NCI-H774 (cell line): ENCODE results near the gene HSPA1B.
A peak's percentile ranks its signal among the peaks of the same experiment; 100 is the strongest.
"Not testable (repeated sequence)": the region's sequence is repeated elsewhere in the genome, so short reads cannot be mapped to it uniquely, and the experiment has no call there.

ENCODE experiments used
- DNase-seq: peaks from one replicate; lab custom pipeline; 2025; lab: John Stamatoyannopoulos, UW

Gene HSPA1B

DNA sequence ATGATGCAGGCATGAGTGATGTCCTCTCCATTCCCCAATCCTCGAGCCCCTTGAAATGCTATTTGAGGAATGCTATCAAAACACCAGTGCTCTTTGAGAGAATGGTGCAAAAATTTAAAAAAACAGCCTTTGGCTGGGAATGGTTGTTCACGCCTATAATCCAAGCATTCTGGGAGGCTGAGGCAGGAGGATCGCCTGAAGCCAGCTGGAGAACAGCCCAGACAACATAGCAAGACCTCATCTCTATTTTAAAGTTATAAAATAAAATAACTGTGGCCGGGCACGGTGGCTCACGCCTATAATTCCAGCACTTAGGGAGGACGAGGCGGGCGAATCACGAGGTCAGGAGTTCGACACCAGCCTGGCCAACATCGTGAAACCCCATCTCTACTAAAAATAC, 27.8 kb upstream of the HSPA1B start:
- DNase-seq = no peak

DNA sequence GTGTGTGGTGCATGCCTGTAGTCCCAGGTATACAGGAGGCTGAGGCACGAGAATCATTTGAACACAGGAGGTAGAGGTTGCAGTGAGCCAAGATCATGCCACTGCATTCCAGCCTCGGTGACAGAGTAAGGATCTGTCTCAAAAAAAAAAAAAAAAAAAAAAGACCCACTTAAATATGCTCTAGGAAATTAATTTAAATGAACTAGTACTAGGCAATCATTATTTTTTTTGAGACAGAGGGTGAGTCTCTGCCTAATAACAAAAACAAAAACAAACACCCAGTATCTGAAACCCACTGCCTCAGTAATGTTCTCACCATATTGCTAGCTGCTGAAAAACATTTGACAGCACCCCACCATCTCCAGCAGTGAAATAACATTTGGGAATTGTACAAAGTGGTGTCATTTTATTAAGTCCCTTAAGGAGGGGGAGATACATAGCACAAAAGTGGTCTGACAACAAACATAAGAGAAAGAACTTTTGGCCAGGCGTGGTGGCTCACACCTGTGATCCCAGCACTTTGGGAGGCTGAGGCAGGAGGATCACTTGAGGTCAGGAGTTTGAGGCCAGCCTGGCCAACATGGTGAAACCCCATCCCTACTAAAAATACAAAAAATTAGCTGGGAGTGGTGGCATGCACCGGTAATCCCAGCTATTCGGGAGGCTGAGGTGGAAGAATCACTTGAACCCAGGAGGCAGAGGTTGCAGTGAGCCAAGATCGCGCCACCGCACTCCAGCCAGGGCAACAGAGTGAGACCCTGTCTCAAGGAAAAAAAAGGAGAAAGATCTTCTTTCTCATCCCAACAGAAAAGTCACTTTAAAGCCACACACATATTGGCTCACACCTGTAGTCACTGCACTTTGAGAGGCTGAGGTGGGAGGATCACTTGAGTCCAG, 26.3 kb upstream of the HSPA1B start:
- not testable (repeated sequence) for DNase-seq

DNA sequence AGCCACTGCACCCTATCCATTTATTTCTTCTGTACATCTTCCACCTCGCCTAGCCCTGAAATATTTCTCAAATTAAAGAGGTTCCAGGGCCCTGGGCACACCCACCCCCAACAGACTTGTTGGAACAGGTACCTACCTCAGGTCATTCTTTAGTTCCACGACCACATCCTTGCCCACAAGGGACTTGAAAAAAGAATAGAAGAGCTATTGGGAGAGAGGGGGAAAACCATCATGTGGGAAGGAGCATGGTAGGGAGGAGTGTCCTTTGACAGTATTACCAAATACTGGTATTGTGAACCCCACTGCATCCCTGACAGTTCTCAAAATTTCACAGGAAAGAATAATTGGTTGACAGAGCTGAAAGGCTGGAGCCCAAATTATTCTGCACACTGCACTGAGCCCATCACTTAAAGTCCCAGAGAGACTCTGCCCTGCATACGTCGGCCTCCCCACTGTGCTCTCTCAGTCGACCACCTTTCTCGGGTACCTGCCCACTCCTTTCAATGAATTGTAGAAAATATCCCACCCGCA, 21.5 kb upstream of the HSPA1B start:
- no peak for DNase-seq

DNA sequence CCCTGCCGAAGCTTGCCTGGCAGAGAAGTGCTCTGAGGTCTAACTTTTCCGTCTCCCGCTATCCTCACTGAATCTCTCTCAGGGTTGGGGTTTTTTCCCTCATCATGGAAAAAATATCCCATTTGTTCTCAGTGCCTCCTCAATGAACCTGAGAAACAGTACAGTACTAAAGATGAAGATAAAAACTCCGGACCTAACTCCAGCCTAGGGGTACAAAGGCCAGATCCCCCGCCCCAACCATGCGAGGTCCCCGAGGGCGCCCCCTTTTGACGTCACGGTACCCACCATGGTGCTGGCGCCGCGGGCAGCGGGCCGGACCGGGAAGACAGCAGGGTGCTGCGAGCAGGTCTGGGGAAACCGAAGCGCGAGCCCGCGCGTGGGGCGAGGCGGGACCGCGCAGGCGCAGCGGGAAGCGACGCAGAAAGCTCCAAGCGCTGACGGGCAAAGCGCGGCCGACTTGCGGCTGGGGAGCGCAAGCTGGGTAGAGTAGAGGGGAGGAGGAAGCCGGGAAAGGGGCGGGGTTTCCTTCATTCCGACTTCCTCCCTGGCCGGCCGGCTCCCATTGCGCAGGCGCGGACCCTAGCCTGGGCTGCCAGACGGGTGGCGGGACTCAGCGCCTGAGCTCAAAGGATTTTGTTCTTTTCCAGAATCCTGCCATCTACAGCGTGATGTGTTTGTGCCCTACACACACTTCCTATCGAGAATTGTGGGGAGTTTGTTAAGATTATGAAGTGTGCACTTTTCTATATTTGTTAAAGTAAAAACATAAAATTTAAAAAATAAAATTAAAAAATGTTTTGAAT, 20.9 kb upstream of the HSPA1B start, which contains the start of gene LSM2:
TSS of gene LSM2 (minus strand) at position 497 of the 803 bp plus-strand sequence. CDS start at position 288, 209 bp downstream.
- DNase-seq = peak; percentile 91

DNA sequence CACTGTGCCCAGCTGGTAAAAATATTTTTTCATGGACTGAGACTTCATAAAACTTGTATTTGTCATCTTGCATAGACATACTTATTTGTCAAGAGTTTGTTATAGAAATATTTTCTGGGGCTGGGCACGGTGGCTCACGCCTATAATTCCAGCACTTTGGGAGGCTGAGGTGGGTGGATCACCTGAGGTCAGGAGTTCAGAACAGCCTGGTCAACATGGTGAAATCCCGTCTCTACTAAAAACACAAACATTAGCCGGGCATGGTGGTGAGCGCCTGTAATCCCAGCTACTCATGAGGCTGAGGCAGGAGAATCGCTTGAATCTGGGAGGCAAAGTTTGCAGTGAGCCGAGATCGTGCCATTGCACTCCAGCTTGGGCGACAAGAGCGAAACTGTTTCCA, 18.9 kb upstream of the HSPA1B start:
- not testable (repeated sequence) for DNase-seq

DNA sequence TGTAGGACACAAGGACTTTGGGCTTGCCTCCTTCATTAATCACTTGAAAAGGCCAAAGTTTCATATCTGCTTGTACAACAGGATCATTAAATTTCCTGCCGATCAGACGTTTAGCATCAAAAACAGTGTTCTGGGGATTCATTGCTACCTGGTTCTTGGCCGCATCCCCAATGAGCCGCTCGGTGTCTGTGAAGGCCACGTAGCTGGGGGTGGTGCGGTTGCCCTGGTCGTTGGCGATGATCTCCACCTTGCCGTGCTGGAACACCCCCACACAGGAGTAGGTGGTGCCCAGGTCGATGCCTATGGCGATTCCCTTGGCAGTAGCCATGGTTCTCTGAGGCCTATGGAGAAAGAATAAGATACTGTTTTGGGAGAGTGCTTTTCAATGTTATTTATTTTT, 15.9 kb upstream of the HSPA1B start:
- DNase-seq = no peak

DNA sequence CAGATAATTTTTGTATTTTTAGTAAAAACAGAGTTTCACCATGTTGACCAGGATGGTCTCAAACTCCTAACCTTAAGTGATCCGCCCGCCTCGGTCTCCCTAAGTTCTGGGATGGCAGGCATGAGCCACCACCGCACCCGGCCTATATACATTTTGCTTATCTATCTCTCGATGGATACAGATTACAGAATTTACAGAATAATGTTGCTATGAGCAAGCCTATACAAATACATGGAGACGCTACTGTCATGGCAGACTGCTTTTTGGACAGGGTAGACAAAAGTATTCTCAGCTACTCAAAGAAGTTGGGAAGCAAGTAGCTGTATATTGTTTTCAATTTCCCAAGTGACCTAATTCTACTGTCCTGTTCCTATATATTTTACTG, 14.1 kb upstream of the HSPA1B start:
- DNase-seq = no peak

DNA sequence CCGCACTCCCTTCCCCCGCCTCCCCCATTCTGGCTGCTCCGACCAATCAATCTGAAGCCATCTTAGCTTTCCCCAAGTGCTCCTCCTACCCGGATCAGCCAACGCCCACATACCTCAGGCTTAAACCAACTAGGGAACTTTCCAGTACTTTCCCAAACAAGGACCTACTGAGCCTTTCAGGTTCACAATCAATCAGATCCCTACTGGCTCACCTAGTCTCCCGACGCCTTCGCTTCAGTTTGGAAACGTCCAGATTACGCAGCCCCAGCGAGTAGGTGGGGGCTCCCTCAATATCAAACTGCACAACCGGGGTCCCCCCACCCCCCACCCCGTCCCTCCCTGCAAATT, 12.9 kb upstream of the HSPA1B start:
- DNase-seq = peak; percentile 89

DNA sequence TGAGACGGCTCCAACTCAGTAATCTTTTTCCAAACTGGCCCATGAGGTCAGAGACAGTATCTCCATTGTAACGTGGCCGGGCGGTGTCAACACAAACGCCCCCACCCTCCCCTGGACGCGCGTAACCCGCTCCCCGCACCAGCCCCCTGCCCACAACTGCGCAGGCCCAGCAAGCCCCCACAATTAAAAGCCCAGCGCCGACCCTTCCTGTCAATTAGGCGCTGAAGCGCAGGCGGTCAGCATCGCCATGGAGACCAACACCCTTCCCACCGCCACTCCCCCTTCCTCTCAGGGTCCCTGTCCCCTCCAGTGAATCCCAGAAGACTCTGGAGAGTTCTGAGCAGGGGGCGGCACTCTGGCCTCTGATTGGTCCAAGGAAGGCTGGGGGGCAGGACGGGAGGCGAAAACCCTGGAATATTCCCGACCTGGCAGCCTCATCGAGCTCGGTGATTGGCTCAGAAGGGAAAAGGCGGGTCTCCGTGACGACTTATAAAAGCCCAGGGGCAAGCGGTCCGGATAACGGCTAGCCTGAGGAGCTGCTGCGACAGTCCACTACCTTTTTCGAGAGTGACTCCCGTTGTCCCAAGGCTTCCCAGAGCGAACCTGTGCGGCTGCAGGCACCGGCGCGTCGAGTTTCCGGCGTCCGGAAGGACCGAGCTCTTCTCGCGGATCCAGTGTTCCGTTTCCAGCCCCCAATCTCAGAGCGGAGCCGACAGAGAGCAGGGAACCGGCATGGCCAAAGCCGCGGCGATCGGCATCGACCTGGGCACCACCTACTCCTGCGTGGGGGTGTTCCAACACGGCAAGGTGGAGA, 12.3 kb upstream of the HSPA1B start, which contains the start of the genes HSPA1A and HSPA1L:
TSS of gene HSPA1A (plus strand) at position 519 of the 814 bp plus-strand sequence. CDS start at position 733, 214 bp downstream.
TSS of gene HSPA1L (minus strand) at position 259 of the 814 bp plus-strand sequence. CDS start 3,311 bp downstream, outside the sequence.
- DNase-seq = peak; percentile 92

DNA sequence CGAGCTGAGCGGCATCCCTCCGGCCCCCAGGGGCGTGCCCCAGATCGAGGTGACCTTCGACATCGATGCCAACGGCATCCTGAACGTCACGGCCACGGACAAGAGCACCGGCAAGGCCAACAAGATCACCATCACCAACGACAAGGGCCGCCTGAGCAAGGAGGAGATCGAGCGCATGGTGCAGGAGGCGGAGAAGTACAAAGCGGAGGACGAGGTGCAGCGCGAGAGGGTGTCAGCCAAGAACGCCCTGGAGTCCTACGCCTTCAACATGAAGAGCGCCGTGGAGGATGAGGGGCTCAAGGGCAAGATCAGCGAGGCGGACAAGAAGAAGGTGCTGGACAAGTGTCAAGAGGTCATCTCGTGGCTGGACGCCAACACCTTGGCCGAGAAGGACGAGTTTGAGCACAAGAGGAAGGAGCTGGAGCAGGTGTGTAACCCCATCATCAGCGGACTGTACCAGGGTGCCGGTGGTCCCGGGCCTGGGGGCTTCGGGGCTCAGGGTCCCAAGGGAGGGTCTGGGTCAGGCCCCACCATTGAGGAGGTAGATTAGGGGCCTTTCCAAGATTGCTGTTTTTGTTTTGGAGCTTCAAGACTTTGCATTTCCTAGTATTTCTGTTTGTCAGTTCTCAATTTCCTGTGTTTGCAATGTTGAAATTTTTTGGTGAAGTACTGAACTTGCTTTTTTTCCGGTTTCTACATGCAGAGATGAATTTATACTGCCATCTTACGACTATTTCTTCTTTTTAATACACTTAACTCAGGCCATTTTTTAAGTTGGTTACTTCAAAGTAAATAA, 10.2 kb upstream of the HSPA1B start:
- not testable (repeated sequence) for DNase-seq

DNA sequence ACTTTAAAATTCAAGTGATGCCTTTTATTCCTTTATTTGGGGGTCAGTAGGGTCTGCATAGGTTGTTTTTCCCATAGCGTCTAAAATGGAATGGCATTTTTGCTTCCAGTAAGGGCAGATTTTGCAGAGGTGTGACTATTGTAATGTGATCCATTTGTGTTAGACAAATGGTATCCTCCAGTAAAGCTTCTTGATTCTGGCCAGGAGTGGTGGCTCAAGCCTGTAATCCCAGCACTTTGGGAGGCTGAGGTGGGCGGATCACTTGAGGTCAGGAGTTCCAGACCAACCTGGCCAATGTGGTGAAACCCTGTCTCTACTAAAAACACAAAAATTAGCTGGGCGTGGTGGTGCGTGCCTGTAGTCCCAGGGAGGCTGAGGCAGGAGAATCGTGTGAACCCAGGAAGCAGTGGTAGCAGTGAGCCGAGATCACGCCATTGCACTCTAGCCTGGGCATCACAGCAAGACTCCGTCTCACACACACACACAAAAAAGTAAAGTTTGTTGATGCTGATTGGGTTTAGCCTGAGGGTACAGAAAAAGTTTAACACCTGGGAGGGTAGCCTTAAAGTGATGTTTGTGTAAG, 9.5 kb upstream of the HSPA1B start:
- DNase-seq = not testable (repeated sequence)

DNA sequence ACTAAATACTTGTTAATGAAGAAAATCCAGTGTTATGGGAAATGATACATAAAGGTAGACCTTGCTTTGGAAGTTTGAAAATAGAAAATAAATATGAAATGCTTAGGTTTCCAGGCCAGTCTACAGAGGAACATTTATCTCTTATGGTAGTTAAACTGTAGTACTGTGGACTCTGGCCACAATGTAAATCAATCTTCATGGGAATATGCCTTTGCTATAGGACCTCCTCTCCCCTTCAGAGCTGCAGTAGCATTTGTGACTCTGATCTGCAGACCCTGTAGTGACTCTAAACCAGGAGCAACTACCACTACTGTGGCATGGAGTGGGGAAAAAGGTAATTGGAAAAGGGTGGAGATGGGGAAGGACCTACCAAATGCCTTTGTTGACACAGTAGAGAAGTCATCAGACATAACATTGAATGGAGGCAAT, 7.7 kb upstream of the HSPA1B start:
- DNase-seq = no peak

DNA sequence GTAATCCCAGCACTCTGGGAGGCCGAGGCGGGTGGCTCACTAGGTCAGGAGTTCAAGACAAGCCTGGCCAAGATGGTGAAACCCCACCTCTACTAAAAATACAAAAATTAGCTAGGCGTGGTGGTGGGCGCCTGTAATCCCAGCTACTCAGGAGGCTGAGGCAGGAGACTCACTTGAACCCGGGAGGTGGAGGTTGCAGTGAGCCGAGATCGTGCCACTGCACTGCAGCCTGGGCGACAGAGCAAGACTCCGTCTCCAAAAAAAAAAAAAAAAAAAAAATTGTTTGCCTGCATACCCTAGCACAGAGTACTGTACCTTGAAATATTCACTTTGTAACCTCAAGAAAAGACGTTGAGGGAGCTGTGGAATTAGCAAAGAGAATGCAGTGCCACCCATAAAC, 7.1 kb upstream of the HSPA1B start:
- DNase-seq = not testable (repeated sequence)

DNA sequence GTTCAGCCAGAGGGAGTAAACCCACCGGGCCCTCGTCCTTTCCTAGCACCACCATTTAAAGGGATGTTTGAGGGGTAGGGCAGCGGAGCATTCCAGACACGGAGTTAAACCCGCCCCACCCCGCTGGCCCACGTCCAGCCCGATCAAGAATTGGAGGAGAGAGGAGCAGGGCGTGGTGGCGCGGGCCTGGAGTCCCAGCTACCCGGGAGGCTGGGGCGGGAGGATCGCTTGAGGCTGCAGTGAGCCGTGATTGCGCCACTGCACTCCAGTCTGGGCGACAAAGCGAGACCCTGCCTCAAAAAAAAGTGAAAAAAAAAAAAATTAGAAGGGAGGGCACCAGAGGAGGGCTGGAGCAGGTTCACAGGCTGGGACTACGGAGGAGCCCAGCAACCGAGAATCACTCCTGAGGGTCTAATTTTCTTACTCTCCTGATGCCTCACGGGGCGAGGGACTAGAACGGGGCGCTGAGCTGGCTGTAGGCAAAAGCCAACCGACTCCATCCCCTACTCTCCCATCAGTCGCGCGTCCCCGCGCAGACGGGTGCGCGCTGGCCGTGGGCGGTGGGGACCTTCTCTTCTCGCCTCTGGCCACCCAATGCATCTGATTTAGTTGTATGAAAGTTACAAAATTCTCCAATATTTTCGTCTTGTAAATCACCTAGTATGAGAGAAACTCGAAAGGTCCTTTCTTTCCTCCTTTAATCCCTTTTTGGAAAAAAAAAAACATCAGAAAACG, 6.1 kb upstream of the HSPA1B start:
- DNase-seq = peak; percentile 21

DNA sequence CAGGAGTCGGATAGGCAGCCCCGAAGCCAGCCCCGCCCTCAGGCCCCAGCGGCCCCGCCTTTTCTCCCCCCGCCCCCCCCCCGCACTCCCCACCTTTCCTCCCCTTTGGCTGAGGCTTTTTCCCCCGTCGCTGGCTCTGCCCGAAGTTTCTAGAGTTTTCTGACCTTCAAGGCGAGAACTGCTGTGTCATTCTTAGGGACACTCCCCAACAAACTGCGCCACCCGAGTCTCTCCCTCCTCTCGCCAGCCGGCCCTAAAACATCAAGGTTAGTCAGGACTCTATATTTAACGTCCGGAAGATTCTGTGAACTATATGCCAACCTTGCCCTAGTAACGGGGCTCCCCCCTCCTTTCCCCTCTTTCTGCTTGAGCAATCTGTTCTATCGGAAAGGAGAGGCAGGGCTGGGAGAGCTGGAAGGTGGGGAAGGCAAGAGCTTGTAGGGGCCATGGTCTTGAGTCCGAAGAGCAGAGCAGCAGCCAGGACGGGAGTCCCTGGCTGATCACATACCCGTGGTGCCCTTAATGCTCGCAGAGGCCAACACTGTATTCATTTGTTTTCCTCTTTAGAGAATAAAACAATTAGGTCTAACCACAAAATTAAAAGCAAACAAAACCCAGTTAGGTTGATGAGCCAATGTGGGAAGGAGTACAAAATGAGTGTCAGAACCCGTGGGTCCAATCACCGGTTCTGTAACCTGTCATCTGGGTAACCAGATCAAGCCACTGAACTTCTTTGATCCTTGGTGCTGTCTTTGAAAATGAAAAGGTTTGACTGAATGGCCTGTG, 5.3 kb upstream of the HSPA1B start:
- no peak for DNase-seq

DNA sequence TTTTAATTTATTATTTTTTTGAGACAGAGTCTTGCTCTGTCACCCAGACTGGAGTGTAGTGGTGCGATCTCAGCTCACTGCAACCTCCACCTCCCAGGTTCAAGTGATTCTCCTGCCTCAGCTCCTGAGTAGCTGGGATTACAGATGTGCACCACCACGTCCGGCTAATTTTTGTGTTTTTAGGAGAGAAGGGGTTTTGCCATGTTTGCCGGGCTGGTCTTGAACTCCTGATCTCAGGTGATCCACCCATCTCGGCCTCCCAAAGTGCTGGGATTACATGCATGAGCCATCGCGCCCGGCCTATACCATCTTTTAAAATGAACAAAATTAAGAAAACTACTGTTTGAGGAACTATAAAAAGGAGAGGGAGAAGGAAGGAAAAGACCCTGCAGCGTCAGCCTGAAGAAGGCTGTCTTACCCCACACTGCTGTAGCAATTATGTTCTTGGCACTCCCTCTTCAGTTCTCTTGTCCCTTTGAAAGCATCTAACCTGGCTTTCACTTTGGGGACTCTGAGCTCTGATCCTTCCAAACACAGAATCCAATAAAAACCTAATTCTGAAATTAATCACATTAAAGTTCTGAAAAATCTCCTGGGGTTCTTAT, 3.8 kb upstream of the HSPA1B start:
- DNase-seq = not testable (repeated sequence)

DNA sequence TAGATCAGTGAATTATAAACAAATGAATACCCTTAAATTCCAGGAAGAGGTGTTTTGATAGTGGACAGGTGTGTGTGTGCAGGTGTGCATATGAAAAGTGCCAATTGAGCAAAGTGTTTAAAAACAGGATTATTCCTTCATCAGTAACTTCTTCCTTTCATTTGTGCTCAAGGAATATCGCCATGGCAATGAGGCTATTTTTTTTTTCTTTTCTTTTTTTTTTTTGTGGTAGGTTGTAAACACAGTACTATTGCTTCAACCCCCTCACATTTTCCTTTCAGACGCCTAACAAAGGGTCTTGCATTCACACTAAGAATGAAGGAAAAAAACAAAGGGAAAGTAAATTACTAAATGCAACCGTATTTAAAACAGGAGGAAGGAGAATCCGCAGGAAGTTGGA, 2.0 kb upstream of the HSPA1B start:
- DNase-seq = no peak

DNA sequence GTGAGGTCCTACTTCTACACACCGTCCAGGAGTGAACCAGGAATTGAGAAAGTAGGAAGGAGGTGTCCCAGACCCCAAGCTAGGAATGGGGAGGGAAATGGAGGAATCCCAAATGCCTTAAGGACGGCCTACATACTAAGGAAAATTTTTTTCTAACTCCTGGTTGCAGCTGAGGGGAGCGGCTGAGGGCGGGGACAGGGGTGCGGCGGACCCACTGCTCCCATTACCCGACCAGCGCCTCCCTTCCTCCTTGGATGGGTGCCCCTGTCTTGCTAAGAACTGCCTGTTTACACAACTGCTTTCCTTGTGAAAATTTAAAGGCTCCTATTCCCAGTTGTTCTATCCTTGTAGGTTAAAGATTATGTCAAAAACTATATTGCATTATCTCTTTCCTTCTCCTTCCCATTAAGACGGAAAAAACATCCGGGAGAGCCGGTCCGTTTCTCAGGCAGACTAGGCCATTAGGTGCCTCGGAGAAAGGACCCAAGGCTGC, 699 bp upstream of the HSPA1B start:
- DNase-seq = no peak
